ENCODE data around the gene RADIL. TPM values are rescaled to one million over a fixed set of nuclear protein-coding genes. Genes with fewer than 3 reads are reported as not detected.
"Not testable (repeated sequence)": the region's sequence is repeated elsewhere in the genome, so short reads cannot be mapped to it uniquely, and the experiment has no call there.

Gene RADIL
- total and polyA plus RNA-seq, 2 of the 13 experiments (the other 11 are each of a cell fraction or from before 2014, with no cell fraction given): 0.05 to 0.09 TPM

DNA sequence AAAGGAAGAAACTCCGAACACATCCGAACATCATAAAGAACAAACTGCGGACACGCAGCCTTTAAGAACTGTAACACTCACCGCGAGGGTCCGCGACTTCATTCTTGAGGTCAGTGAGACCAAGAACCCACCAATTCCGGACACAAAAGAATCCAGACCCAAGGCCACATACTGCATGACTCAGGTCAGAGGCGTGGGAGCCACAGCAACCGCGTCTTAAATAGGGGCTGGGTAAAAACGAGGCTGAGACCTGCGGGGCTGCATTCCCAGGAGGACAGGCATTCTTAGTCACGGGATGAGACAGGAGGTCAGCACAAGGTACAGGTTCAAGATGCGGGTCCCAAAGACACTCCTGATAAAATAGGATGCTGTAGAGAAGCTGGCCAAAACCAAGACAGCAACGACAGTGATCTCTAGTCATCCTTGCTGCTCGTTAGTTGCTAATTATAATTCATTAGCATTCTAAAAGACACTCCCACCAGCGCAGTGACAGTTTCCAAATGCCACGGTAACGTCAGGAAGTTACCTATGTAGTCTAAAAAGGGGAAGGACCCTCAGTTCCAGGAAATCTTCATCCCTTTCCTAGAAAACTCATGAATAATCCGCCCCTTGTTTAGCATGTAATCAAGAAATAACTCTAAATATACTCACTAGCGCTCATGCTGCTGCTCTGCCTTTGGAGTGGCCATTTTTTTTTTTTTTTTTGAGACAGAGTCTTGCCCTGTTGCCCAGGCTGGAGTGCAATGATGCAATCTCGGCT, 88.7 kb downstream of the RADIL start:
- intact Hi-C loops (cut with micrococcal nuclease; ENCODE audit: unreplicated experiment): no loop called here
- FAIRE-seq (no peak), ATAC-seq (no peak), DNase-seq (ENCODE audit: low spot score) (no peak)
- peaks cover 16% of the 10 kb centered on the region for H3K4me1 ChIP-seq (ENCODE audit: insufficient read depth, low read length)
- no peaks in the 10 kb centered on the region for H3K27me3 ChIP-seq (ENCODE audit: control insufficient read depth in 1 of 2, insufficient read depth in 2 of 2, low read length in 2 of 2)
- no peak overlapping the region for H3K4me2 ChIP-seq (ENCODE audit: low read depth, low read length)
- TSS peak; percentile 41 for BruUV-seq (replicated peaks)
- 0 out of 2 replicates have a peak, but pooled peaks have one; percentile 11 for TF ChIP-seq ATF7 (IDR thresholded peaks at IDR 0.05)
- TF ChIP-seq ATF7 (CRISPR knock-in tag; IDR thresholded peaks at IDR 0.05): no peak
- no peak for TF ChIP-seq RXRB (CRISPR knock-in tag; IDR thresholded peaks at IDR 0.05; ENCODE audit: borderline replicate concordance)
- H3K4me3 ChIP-seq (replicated peaks in 1 of 3; ENCODE audit: insufficient read depth in 1 of 3, low read depth in 2 of 3, low read length in 3 of 3): no peak overlapping the region
- no peak overlapping the region for H3K9ac ChIP-seq (ENCODE audit: insufficient read depth, low read depth, low read length)
- H4K20me1 ChIP-seq (ENCODE audit: insufficient read depth, low read length): no peaks in the 10 kb centered on the region
- peaks cover 1 to 3% of the 10 kb centered on the region in 2 experiments; a peak in 1 of 5 replicates for H3K36me3 ChIP-seq (replicated peaks in 1 of 2; ENCODE audit: control insufficient read depth in 1 of 2, insufficient read depth in 2 of 2, low read length in 2 of 2)
- no peaks in the 10 kb centered on the region for H3K79me2 ChIP-seq (ENCODE audit: insufficient read depth, low read length)
- WGBS (ENCODE audit: low lambda C conversion rate): 86% methylated on average over 24 of the region's 24 CpGs
- ChIA-PET CTCF (ENCODE audit: low intra/inter-chr PET ratio, low total read pairs) (no interaction called here), POLR2A (interaction anchor here (1.3 kb wide), 1 partner anchor 20 kb away, joined by 5 read pairs; the partner anchor contains the start of gene AP5Z1)
- H2AFZ ChIP-seq (ENCODE audit: low read length): no peak overlapping the region
- no peak overlapping the region for H3K27ac ChIP-seq (ENCODE audit: extremely low read length, insufficient read depth, low read length)
- no peaks in the 10 kb centered on the region for H3K9me3 ChIP-seq (ENCODE audit: low read length)
- in situ Hi-C loops (cut with HindIII; ENCODE audit: extremely low pct_ligation_motif_present, low pct_unique_long_range_greater_than_20kb): loop anchor here (10.0 kb wide), 1 partner anchor 290 kb away; no protein-coding TSS in a partner anchor

- peaks cover 16% of the 10 kb centered on the region for H3K4me1 ChIP-seq (ENCODE audit: insufficient read depth, low read length)
- H3K9me3 ChIP-seq (ENCODE audit: low read length); H4K20me1 ChIP-seq (ENCODE audit: insufficient read depth, low read length); H3K4me3 ChIP-seq (replicated peaks in 1 of 3; ENCODE audit: insufficient read depth in 1 of 3, low read depth in 2 of 3, low read length in 3 of 3); H3K4me2 ChIP-seq (ENCODE audit: low read depth, low read length); H2AFZ ChIP-seq (ENCODE audit: low read length); H3K27me3 ChIP-seq (ENCODE audit: control insufficient read depth in 1 of 2, insufficient read depth in 2 of 2, low read length in 2 of 2); FAIRE-seq; H3K9ac ChIP-seq (ENCODE audit: insufficient read depth, low read depth, low read length); DNase-seq (ENCODE audit: low spot score); H3K79me2 ChIP-seq (ENCODE audit: insufficient read depth, low read length); CTCF ChIA-PET (ENCODE audit: low intra/inter-chr PET ratio, low total read pairs); intact Hi-C loops (cut with micrococcal nuclease; ENCODE audit: unreplicated experiment); H3K27ac ChIP-seq (ENCODE audit: extremely low read length, insufficient read depth, low read length); BruUV-seq (replicated peaks); ATAC-seq; H3K36me3 ChIP-seq (replicated peaks in 1 of 2; ENCODE audit: control insufficient read depth in 1 of 2, insufficient read depth in 2 of 2, low read length in 2 of 2): not testable (repeated sequence)
- 77% methylated on average over 14 of the region's 14 CpGs for WGBS (ENCODE audit: low lambda C conversion rate)
- in situ Hi-C loops (cut with HindIII; ENCODE audit: extremely low pct_ligation_motif_present, low pct_unique_long_range_greater_than_20kb): loop anchor here (10.0 kb wide), 1 partner anchor 291 kb away; no protein-coding TSS in a partner anchor
- POLR2A ChIA-PET: interaction anchor here (1.3 kb wide), 1 partner anchor 19 kb away, joined by 5 read pairs; the partner anchor contains the start of gene AP5Z1
- TF ChIP-seq NFYB (CRISPR knock-in tag; IDR thresholded peaks at IDR 0.05): peak; percentile 6; the same call in 1 of the 2 replicates
These were observed 89.3 kb downstream of the RADIL start for GRCh38 chr7:4794171-4794570.
